H1 (cell line): ENCODE data around the gene GRK7. TPM values are rescaled to one million over a fixed set of nuclear protein-coding genes. Genes with fewer than 3 reads are reported as not detected.

Experiments
- CTCF ChIA-PET: fragments of 300-600 bp; sonication (Branson Sonifier 250); formaldehyde crosslinking; loops from one replicate; lab custom pipeline; 2021; ENCODE audit not compliant: partially characterized antibody; lab: Charles Lee
- POLR2A ChIA-PET: fragments of 300-600 bp; sonication (Branson Sonifier 250); formaldehyde crosslinking; loops from one replicate; lab custom pipeline; 2021; ENCODE audit warnings: inconsistent platforms; ENCODE audit not compliant: partially characterized antibody; lab: Charles Lee
- DNase-seq, 2 experiments: peaks; one replicate each; pipeline versions ENCODE4 v3.0.0 to v3.0.0-alpha.2; 2010 to 2022; ENCODE audit warnings: low spot score in 2 of 2, low read depth in 1 of 2, mixed read lengths in 1 of 2
- FAIRE-seq: peaks from 2 replicates; lab custom pipeline; 2011; peaks lifted over from hg19 to GRCh38; lab: Jason Lieb, UNC
- H2AFZ ChIP-seq: 2 replicates; pipeline ENCODE4 v1.8.1; 2012; ENCODE audit warnings: low read length, inconsistent platforms
- H2AK5ac ChIP-seq: 2 replicates; pipeline ENCODE4 v1.6.1; 2013; ENCODE audit warnings: low read depth, low read length
- H2BK120ac ChIP-seq: replicated peaks from 2 replicates; pipeline ENCODE3; 2013; ENCODE audit warnings: low read depth, low read length, inconsistent platforms
- H2BK12ac ChIP-seq: 2 replicates; pipeline ENCODE4 v1.6.1; 2013; ENCODE audit warnings: low read depth, low read length
- H2BK15ac ChIP-seq: 2 replicates; pipeline ENCODE4 v1.6.1; 2013; ENCODE audit warnings: low read length
- H2BK20ac ChIP-seq: 2 replicates; pipeline ENCODE4 v1.6.1; 2013; ENCODE audit warnings: low read length
- H2BK5ac ChIP-seq: 2 replicates; pipeline ENCODE4 v1.6.1; 2013; ENCODE audit warnings: low read depth, low read length
- H3K14ac ChIP-seq: 2 replicates; pipeline ENCODE4 v1.6.1; 2013; ENCODE audit warnings: inconsistent platforms; ENCODE audit not compliant: insufficient read length
- H3K18ac ChIP-seq: 2 replicates; pipeline ENCODE4 v1.6.1; 2013; ENCODE audit warnings: low read length; ENCODE audit errors: extremely low read depth
- H3K23ac ChIP-seq: 2 replicates; pipeline ENCODE4 v1.6.1; 2013; ENCODE audit warnings: inconsistent platforms; ENCODE audit not compliant: insufficient read length
- H3K23me2 ChIP-seq: 2 replicates; pipeline ENCODE4 v1.6.1; 2013; ENCODE audit warnings: low read depth, low read length
- H3K27ac ChIP-seq: 2 replicates; pipeline ENCODE4 v1.6.1; 2011; ENCODE audit warnings: low read depth, low read length, inconsistent platforms
- H3K27me3 ChIP-seq, 4 experiments: replicated peaks in 1 of 4; 1 replicate in 1 of 4; 2 replicates in 3 of 4; pipeline versions ENCODE4 v1.6.1 to v1.8.1; 2011 to 2013; ENCODE audit warnings: low read length in 3 of 4, mild to moderate bottlenecking in 3 of 4, inconsistent platforms in 2 of 4, mixed read lengths in 2 of 4, moderate library complexity in 1 of 4; ENCODE audit not compliant: control insufficient read depth in 3 of 4, insufficient read depth in 3 of 4; ENCODE audit errors: extremely low read depth in 1 of 4
- H3K36me3 ChIP-seq, 4 experiments: 2 replicates each; pipeline versions ENCODE4 v1.6.1 to v1.8.1; 2011 to 2013; ENCODE audit warnings: mild to moderate bottlenecking in 4 of 4, low read length in 3 of 4, moderate library complexity in 2 of 4, control low read depth in 1 of 4, inconsistent platforms in 1 of 4; ENCODE audit not compliant: insufficient read depth in 4 of 4, control insufficient read depth in 2 of 4
- H3K4ac ChIP-seq: replicated peaks from 2 replicates; pipeline ENCODE3; 2013; ENCODE audit warnings: low read length, low read depth, mixed read lengths, inconsistent platforms; ENCODE audit not compliant: insufficient read length
- H3K4me1 ChIP-seq, 4 experiments: replicated peaks in 1 of 4; 1 replicate in 1 of 4; 2 replicates in 3 of 4; pipeline versions ENCODE4 v1.6.1 to v1.8.1; 2011 to 2013; ENCODE audit warnings: low read length in 3 of 4, inconsistent platforms in 2 of 4, mixed read lengths in 1 of 4; ENCODE audit not compliant: insufficient read depth in 4 of 4, control insufficient read depth in 3 of 4
- H3K4me2 ChIP-seq, 2 experiments: 2 replicates each; pipeline versions ENCODE4 v1.6.1 to v1.8.1; 2011 to 2013; ENCODE audit warnings: low read depth in 2 of 2, low read length in 2 of 2, control low read depth in 1 of 2, inconsistent platforms in 1 of 2, mild to moderate bottlenecking in 1 of 2; ENCODE audit not compliant: insufficient read depth in 1 of 2
- H3K4me3 ChIP-seq, 4 experiments: fragments of 200-600, 300-600 bp in 1 of 4; sonication (generic), shearing (Covaris generic), sonication (Bioruptor Twin) in 1 of 4; 2 replicates each; pipeline versions ENCODE4 v1.5.1 to v1.8.1; 2011 to 2016; ENCODE audit warnings: low read length in 4 of 4, low read depth in 3 of 4, control low read depth in 2 of 4, inconsistent platforms in 2 of 4, mild to moderate bottlenecking in 2 of 4, mixed read lengths in 1 of 4, moderate library complexity in 1 of 4; ENCODE audit not compliant: insufficient read depth in 2 of 4; ENCODE audit errors: extremely low read depth in 1 of 4
- H3K56ac ChIP-seq: replicated peaks from 2 replicates; pipeline ENCODE3; 2013; ENCODE audit warnings: low read depth, mild to moderate bottlenecking, mixed read lengths, low read length, inconsistent platforms; ENCODE audit not compliant: insufficient read length
- H3K79me1 ChIP-seq: 2 replicates; pipeline ENCODE4 v1.6.1; 2013; ENCODE audit warnings: low read depth, low read length, control low read depth
- H3K79me2 ChIP-seq, 2 experiments: 2 replicates each; pipeline versions ENCODE4 v1.6.1 to v1.8.1; 2012 to 2013; ENCODE audit warnings: low read length in 2 of 2, mild to moderate bottlenecking in 2 of 2, inconsistent platforms in 1 of 2; ENCODE audit not compliant: insufficient read depth in 2 of 2, control insufficient read depth in 1 of 2
- H3K9ac ChIP-seq, 4 experiments: replicated peaks in 1 of 4; 1 replicate in 1 of 4; 2 replicates in 3 of 4; pipeline versions ENCODE4 v1.6.1 to v1.8.1; 2011 to 2013; ENCODE audit warnings: low read depth in 3 of 4, low read length in 3 of 4, control low read depth in 2 of 4, mild to moderate bottlenecking in 2 of 4, moderate library complexity in 2 of 4, inconsistent platforms in 1 of 4; ENCODE audit errors: extremely low read depth in 1 of 4
- H3K9me3 ChIP-seq, 2 experiments: 2 replicates each; pipeline versions ENCODE4 v1.6.1 to v1.8.1; 2012 to 2013; ENCODE audit warnings: mild to moderate bottlenecking in 2 of 2, moderate library complexity in 2 of 2, control low read depth in 1 of 2, inconsistent platforms in 1 of 2, low read depth in 1 of 2, low read length in 1 of 2, mixed read lengths in 1 of 2; ENCODE audit not compliant: insufficient read depth in 2 of 2
- H4K20me1 ChIP-seq, 2 experiments: replicated peaks in 1 of 2; 2 replicates each; pipeline versions ENCODE3 to v1.8.1; 2011 to 2013; ENCODE audit warnings: inconsistent platforms in 2 of 2, low read length in 2 of 2, mild to moderate bottlenecking in 1 of 2; ENCODE audit not compliant: insufficient read depth in 2 of 2, control insufficient read depth in 1 of 2
- H4K5ac ChIP-seq: 2 replicates; pipeline ENCODE4 v1.6.1; 2013; ENCODE audit warnings: low read length, low read depth, mixed read lengths, inconsistent platforms; ENCODE audit not compliant: insufficient read length
- H4K8ac ChIP-seq: 2 replicates; pipeline ENCODE4 v1.8.0; 2013; ENCODE audit warnings: mild to moderate bottlenecking, moderate library complexity, low read length, inconsistent platforms; ENCODE audit not compliant: insufficient read depth; ENCODE audit errors: extremely low read depth
- H4K91ac ChIP-seq: replicated peaks from 2 replicates; pipeline ENCODE3; 2013; ENCODE audit warnings: low read length, mixed read lengths, inconsistent platforms; ENCODE audit not compliant: insufficient read length
- BACH1 ChIP-seq: IDR thresholded peaks from 2 replicates; pipeline ENCODE4 v1.6.1; 2012; ENCODE audit warnings: low read length, improper control_type of control experiment
- BCL11A ChIP-seq, 2 experiments: IDR thresholded peaks; one replicate each; pipeline ENCODE4 v1.6.1; 2011; ENCODE audit warnings: low read depth in 2 of 2, low read length in 2 of 2, mild to moderate bottlenecking in 2 of 2
- CBX8 ChIP-seq: fragments of 300-800, 300-1000 bp; sonication (generic); IDR thresholded peaks from 2 replicates; pipeline ENCODE4 v1.7.1; 2016; ENCODE audit warnings: low read depth, low read length, borderline replicate concordance
- CHD1 ChIP-seq: IDR thresholded peaks from 2 replicates; pipeline ENCODE4 v1.6.1; 2012; ENCODE audit warnings: low read depth, low read length, improper control_type of control experiment
- E2F6 ChIP-seq: IDR thresholded peaks from 2 replicates; pipeline ENCODE4 v1.6.1; 2012; ENCODE audit warnings: inconsistent platforms
- EGR1 ChIP-seq: IDR thresholded peaks from 2 replicates; pipeline ENCODE4 v1.6.1; 2011; ENCODE audit warnings: low read depth, low read length, borderline replicate concordance
- JUND ChIP-seq: IDR thresholded peaks from 2 replicates; pipeline ENCODE4 v1.6.1; 2011; ENCODE audit warnings: mild to moderate bottlenecking, improper control_type of control experiment, low read length
- NRF1 ChIP-seq: IDR thresholded peaks from 2 replicates; pipeline ENCODE4 v1.6.1; 2011; ENCODE audit warnings: mild to moderate bottlenecking, low read depth, low read length, improper control_type of control experiment
- RXRA ChIP-seq: IDR thresholded peaks from 2 replicates; pipeline ENCODE4 v1.6.1; 2011; ENCODE audit warnings: low read depth, mild to moderate bottlenecking, low read length, moderate library complexity; ENCODE audit not compliant: insufficient read depth
- SAP30 ChIP-seq: fragments of 300-600 bp; sonication (generic); IDR thresholded peaks from 2 replicates; pipeline ENCODE4 v1.7.1; 2012; ENCODE audit warnings: low read length, moderate library complexity, mild to moderate bottlenecking, inconsistent platforms; ENCODE audit not compliant: insufficient read depth, insufficient replicate concordance
- SIX5 ChIP-seq: IDR thresholded peaks from 2 replicates; pipeline ENCODE4 v1.6.1; 2011; ENCODE audit warnings: mild to moderate bottlenecking, low read depth, low read length
- SP1 ChIP-seq: IDR thresholded peaks from 2 replicates; pipeline ENCODE4 v1.6.1; 2011; ENCODE audit warnings: low read depth, low read length
- TAF1 ChIP-seq: IDR thresholded peaks from 2 replicates; pipeline ENCODE4 v1.6.1; 2011; ENCODE audit warnings: mild to moderate bottlenecking, low read depth, low read length
- TAF7 ChIP-seq: optimal IDR thresholded peaks from 2 replicates; pipeline ENCODE3; 2011; ENCODE audit warnings: low read depth, mild to moderate bottlenecking, inconsistent platforms, low read length, moderate library complexity, borderline replicate concordance
- TBP ChIP-seq: IDR thresholded peaks from 2 replicates; pipeline ENCODE4 v1.6.1; 2011; ENCODE audit warnings: low read depth, low read length, improper control_type of control experiment
- WGBS, 2 experiments: shearing (Covaris generic) in 1 of 2; methylation state at CpG; one replicate each; pipeline versions ENCODE4 v1.1.6 to v1.1.7; 2013 to 2015; ENCODE audit warnings: low lambda C conversion rate in 2 of 2, mixed read lengths in 2 of 2, inconsistent platforms in 1 of 2, low coverage in 1 of 2, missing lambda C conversion rate in 1 of 2; ENCODE audit not compliant: insufficient replicate concordance in 2 of 2, insufficient coverage in 1 of 2, insufficient read length in 1 of 2; ENCODE audit errors: extremely low coverage in 1 of 2, missing lambda C conversion rate in 1 of 2; 5-methylcytosine and 5-hydroxymethylcytosine counted together
- polyA plus RNA-seq, 7 experiments: library from polyadenylated mRNA; depleted of rRNA in 3 of 7; stranded (reverse) in 5 of 7; unstranded in 2 of 7; fragments of >200 nt in 5 of 7; fragments of 200-250 nt in 2 of 7; gene quantifications; 1 replicate in 5 of 7; 2 replicates in 1 of 7; 4 replicates in 1 of 7; pipeline versions ENCODE4 v1.2.1 to v1.2.3, GENCODE V29; 2011 to 2013; ENCODE audit warnings: missing spikeins in 2 of 7, mixed read lengths in 2 of 7
- total RNA-seq: library from RNA; stranded (reverse); fragmentation: NEBNext Ultra II Directional; extraction: Animal tissue kit (Norgen Biotek cat#: 25700); gene quantifications from 2 replicates; pipeline ENCODE4 v1.2.1, GENCODE V29; 2021

The GRK7 gene
- total and polyA plus RNA-seq, 2 of the 8 experiments (the other 6 are each of a cell fraction or from before 2014, with no cell fraction given) = not detected

GRCh38 chr3:141724186-141724585 lies 39.0 kb upstream of the GRK7 start:
- FAIRE-seq (no peak), DNase-seq (no peak)
- Histone ChIP-seq H3K27ac (no peak overlapping the region), H3K36me3 (no peaks in the 10 kb centered on the region), H3K4me2 (no peak overlapping the region), H3K9ac (no peak overlapping the region), H3K4me3 (no peak overlapping the region), H3K9me3 (no peaks in the 10 kb centered on the region), H2BK12ac (no peak overlapping the region), H4K5ac (no peak overlapping the region), H3K56ac (no peak overlapping the region), H3K79me1 (no peaks in the 10 kb centered on the region), H2BK15ac (no peak overlapping the region), H3K4ac (no peak overlapping the region), H3K23me2 (no peaks in the 10 kb centered on the region; the same call in 1 of the 2 replicates), H2BK20ac (no peak overlapping the region), H4K91ac (no peak overlapping the region), H4K8ac (no peak overlapping the region), H2AFZ (no peak overlapping the region), H2BK120ac (no peak overlapping the region), H3K4me1 (no peaks in the 10 kb centered on the region), H3K23ac (no peak overlapping the region), H3K79me2 (no peaks in the 10 kb centered on the region), H3K14ac (no peak overlapping the region), H3K27me3 (no peaks in the 10 kb centered on the region), H3K18ac (no peak overlapping the region), H2BK5ac (no peak overlapping the region), H4K20me1 (no peaks in the 10 kb centered on the region), H2AK5ac (no peak overlapping the region)
- ChIA-PET CTCF (interaction anchor here (1.2 to 2.2 kb wide), 2 partner anchors 14 to 113 kb away, joined by 3 to 6 read pairs; partner anchors contain the start of gene RNF7), POLR2A (no interaction called here)
- 100% methylated on average over 1 of the region's 1 CpG; no CpG with 5 or more reads in 1 of the 2 experiments for WGBS, 2 experiments
- no peak for TF ChIP-seq SAP30
- no peak for TF ChIP-seq CBX8
- no peak for TF ChIP-seq NRF1
- TF ChIP-seq BCL11A (IDR thresholded peaks at IDR 0.05; ENCODE audit: low read depth in 2 of 2, low read length in 2 of 2) = no peak
- no peak for TF ChIP-seq RXRA
- TF ChIP-seq BACH1 = no peak
- TF ChIP-seq CHD1 = no peak
- no peak for TF ChIP-seq JUND
- TF ChIP-seq TBP = no peak
- no peak for TF ChIP-seq E2F6
- TF ChIP-seq EGR1 = no peak
- TF ChIP-seq SIX5 = no peak
- TF ChIP-seq TAF1 = no peak
- TF ChIP-seq SP1 = no peak
- no peak for TF ChIP-seq TAF7
